Gastrocnemius medialis (tissue), 4 donors: Measurements from ENCODE around the gene NEO1.

Experiments
- POLR2A ChIP-seq, 2 donors: fragments of 450-650 bp; IDR thresholded peaks; one replicate each; pipeline ENCODE4 v1.6.1; 2017; ENCODE audit warnings: antibody characterized with exemption in 2 of 2, mild to moderate bottlenecking in 2 of 2, moderate library complexity in 2 of 2
- TF ChIP-seq, protein P1 (sequence below), 5 experiments: fragments of 450-650 bp in 3 of 5; fragments of 200-600 bp in 2 of 5; sonication (generic) in 2 of 5; IDR thresholded peaks in 4 of 5; conservative IDR thresholded peaks in 1 of 5; 1 replicate in 4 of 5; 2 replicates in 1 of 5; pipeline ENCODE4 v1.5.1; 2016 to 2019; ENCODE audit warnings: antibody characterized with exemption in 5 of 5, mild to moderate bottlenecking in 3 of 5, moderate library complexity in 3 of 5

DNA sequence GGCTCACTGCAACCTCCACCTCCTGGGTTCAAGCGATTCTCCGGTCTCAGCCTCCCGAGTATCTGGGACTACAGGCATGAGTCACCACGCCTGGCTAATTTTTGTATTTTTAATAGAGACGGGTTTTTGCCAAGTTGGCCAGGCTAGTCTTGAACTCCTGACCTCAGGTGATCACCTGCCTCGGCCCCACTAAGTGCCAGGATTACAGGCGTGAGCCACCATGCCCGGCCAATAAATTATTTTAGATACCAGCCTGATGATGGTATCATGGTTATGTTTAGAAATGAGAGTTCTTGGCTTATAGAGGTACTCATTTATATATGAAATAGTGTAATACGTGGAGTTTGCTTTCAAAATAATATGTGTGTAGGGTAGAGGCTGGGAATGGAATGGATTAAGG is 119.4 kb downstream of the NEO1 start:
- TF ChIP-seq, protein P1, sequence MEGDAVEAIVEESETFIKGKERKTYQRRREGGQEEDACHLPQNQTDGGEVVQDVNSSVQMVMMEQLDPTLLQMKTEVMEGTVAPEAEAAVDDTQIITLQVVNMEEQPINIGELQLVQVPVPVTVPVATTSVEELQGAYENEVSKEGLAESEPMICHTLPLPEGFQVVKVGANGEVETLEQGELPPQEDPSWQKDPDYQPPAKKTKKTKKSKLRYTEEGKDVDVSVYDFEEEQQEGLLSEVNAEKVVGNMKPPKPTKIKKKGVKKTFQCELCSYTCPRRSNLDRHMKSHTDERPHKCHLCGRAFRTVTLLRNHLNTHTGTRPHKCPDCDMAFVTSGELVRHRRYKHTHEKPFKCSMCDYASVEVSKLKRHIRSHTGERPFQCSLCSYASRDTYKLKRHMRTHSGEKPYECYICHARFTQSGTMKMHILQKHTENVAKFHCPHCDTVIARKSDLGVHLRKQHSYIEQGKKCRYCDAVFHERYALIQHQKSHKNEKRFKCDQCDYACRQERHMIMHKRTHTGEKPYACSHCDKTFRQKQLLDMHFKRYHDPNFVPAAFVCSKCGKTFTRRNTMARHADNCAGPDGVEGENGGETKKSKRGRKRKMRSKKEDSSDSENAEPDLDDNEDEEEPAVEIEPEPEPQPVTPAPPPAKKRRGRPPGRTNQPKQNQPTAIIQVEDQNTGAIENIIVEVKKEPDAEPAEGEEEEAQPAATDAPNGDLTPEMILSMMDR (IDR thresholded peaks at IDR 0.05 in 4 of 5, conservative IDR thresholded peaks at IDR 0.05 in 1 of 5) = no peak
- no peak for TF ChIP-seq POLR2A (IDR thresholded peaks at IDR 0.05)
